H1 (cell line): ENCODE measurements around the gene DPYSL3. TPM values are rescaled to one million over a fixed set of nuclear protein-coding genes. Genes with fewer than 3 reads are reported as not detected.

Experiments
- CTCF ChIA-PET: fragments of 300-600 bp; sonication (Branson Sonifier 250); formaldehyde crosslinking; loops from one replicate; lab custom pipeline; 2021; ENCODE audit not compliant: partially characterized antibody; lab: Charles Lee
- POLR2A ChIA-PET: fragments of 300-600 bp; sonication (Branson Sonifier 250); formaldehyde crosslinking; loops from one replicate; lab custom pipeline; 2021; ENCODE audit warnings: inconsistent platforms; ENCODE audit not compliant: partially characterized antibody; lab: Charles Lee
- DNase-seq, 2 experiments: peaks; one replicate each; pipeline versions ENCODE4 v3.0.0 to v3.0.0-alpha.2; 2010 to 2022; ENCODE audit warnings: low spot score in 2 of 2, low read depth in 1 of 2, mixed read lengths in 1 of 2
- FAIRE-seq: peaks from 2 replicates; lab custom pipeline; 2011; peaks lifted over from hg19 to GRCh38; lab: Jason Lieb, UNC
- H2AFZ ChIP-seq: 2 replicates; pipeline ENCODE4 v1.8.1; 2012; ENCODE audit warnings: low read length, inconsistent platforms
- H2AK5ac ChIP-seq: 2 replicates; pipeline ENCODE4 v1.6.1; 2013; ENCODE audit warnings: low read depth, low read length
- H2BK120ac ChIP-seq: replicated peaks from 2 replicates; pipeline ENCODE3; 2013; ENCODE audit warnings: low read depth, low read length, inconsistent platforms
- H2BK12ac ChIP-seq: 2 replicates; pipeline ENCODE4 v1.6.1; 2013; ENCODE audit warnings: low read depth, low read length
- H2BK15ac ChIP-seq: 2 replicates; pipeline ENCODE4 v1.6.1; 2013; ENCODE audit warnings: low read length
- H2BK20ac ChIP-seq: 2 replicates; pipeline ENCODE4 v1.6.1; 2013; ENCODE audit warnings: low read length
- H2BK5ac ChIP-seq: 2 replicates; pipeline ENCODE4 v1.6.1; 2013; ENCODE audit warnings: low read depth, low read length
- H3K14ac ChIP-seq: 2 replicates; pipeline ENCODE4 v1.6.1; 2013; ENCODE audit warnings: inconsistent platforms; ENCODE audit not compliant: insufficient read length
- H3K18ac ChIP-seq: 2 replicates; pipeline ENCODE4 v1.6.1; 2013; ENCODE audit warnings: low read length; ENCODE audit errors: extremely low read depth
- H3K23ac ChIP-seq: 2 replicates; pipeline ENCODE4 v1.6.1; 2013; ENCODE audit warnings: inconsistent platforms; ENCODE audit not compliant: insufficient read length
- H3K23me2 ChIP-seq: 2 replicates; pipeline ENCODE4 v1.6.1; 2013; ENCODE audit warnings: low read depth, low read length
- H3K27ac ChIP-seq: 2 replicates; pipeline ENCODE4 v1.6.1; 2011; ENCODE audit warnings: low read depth, low read length, inconsistent platforms
- H3K27me3 ChIP-seq, 4 experiments: replicated peaks in 1 of 4; 1 replicate in 1 of 4; 2 replicates in 3 of 4; pipeline versions ENCODE4 v1.6.1 to v1.8.1; 2011 to 2013; ENCODE audit warnings: low read length in 3 of 4, mild to moderate bottlenecking in 3 of 4, inconsistent platforms in 2 of 4, mixed read lengths in 2 of 4, moderate library complexity in 1 of 4; ENCODE audit not compliant: control insufficient read depth in 3 of 4, insufficient read depth in 3 of 4; ENCODE audit errors: extremely low read depth in 1 of 4
- H3K36me3 ChIP-seq, 4 experiments: 2 replicates each; pipeline versions ENCODE4 v1.6.1 to v1.8.1; 2011 to 2013; ENCODE audit warnings: mild to moderate bottlenecking in 4 of 4, low read length in 3 of 4, moderate library complexity in 2 of 4, control low read depth in 1 of 4, inconsistent platforms in 1 of 4; ENCODE audit not compliant: insufficient read depth in 4 of 4, control insufficient read depth in 2 of 4
- H3K4ac ChIP-seq: replicated peaks from 2 replicates; pipeline ENCODE3; 2013; ENCODE audit warnings: low read length, low read depth, mixed read lengths, inconsistent platforms; ENCODE audit not compliant: insufficient read length
- H3K4me1 ChIP-seq, 4 experiments: replicated peaks in 1 of 4; 1 replicate in 1 of 4; 2 replicates in 3 of 4; pipeline versions ENCODE4 v1.6.1 to v1.8.1; 2011 to 2013; ENCODE audit warnings: low read length in 3 of 4, inconsistent platforms in 2 of 4, mixed read lengths in 1 of 4; ENCODE audit not compliant: insufficient read depth in 4 of 4, control insufficient read depth in 3 of 4
- H3K4me2 ChIP-seq, 2 experiments: 2 replicates each; pipeline versions ENCODE4 v1.6.1 to v1.8.1; 2011 to 2013; ENCODE audit warnings: low read depth in 2 of 2, low read length in 2 of 2, control low read depth in 1 of 2, inconsistent platforms in 1 of 2, mild to moderate bottlenecking in 1 of 2; ENCODE audit not compliant: insufficient read depth in 1 of 2
- H3K4me3 ChIP-seq, 4 experiments: fragments of 200-600, 300-600 bp in 1 of 4; sonication (generic), shearing (Covaris generic), sonication (Bioruptor Twin) in 1 of 4; 2 replicates each; pipeline versions ENCODE4 v1.5.1 to v1.8.1; 2011 to 2016; ENCODE audit warnings: low read length in 4 of 4, low read depth in 3 of 4, control low read depth in 2 of 4, inconsistent platforms in 2 of 4, mild to moderate bottlenecking in 2 of 4, mixed read lengths in 1 of 4, moderate library complexity in 1 of 4; ENCODE audit not compliant: insufficient read depth in 2 of 4; ENCODE audit errors: extremely low read depth in 1 of 4
- H3K56ac ChIP-seq: replicated peaks from 2 replicates; pipeline ENCODE3; 2013; ENCODE audit warnings: low read depth, mild to moderate bottlenecking, mixed read lengths, low read length, inconsistent platforms; ENCODE audit not compliant: insufficient read length
- H3K79me1 ChIP-seq: 2 replicates; pipeline ENCODE4 v1.6.1; 2013; ENCODE audit warnings: low read depth, low read length, control low read depth
- H3K79me2 ChIP-seq, 2 experiments: 2 replicates each; pipeline versions ENCODE4 v1.6.1 to v1.8.1; 2012 to 2013; ENCODE audit warnings: low read length in 2 of 2, mild to moderate bottlenecking in 2 of 2, inconsistent platforms in 1 of 2; ENCODE audit not compliant: insufficient read depth in 2 of 2, control insufficient read depth in 1 of 2
- H3K9ac ChIP-seq, 4 experiments: replicated peaks in 1 of 4; 1 replicate in 1 of 4; 2 replicates in 3 of 4; pipeline versions ENCODE4 v1.6.1 to v1.8.1; 2011 to 2013; ENCODE audit warnings: low read depth in 3 of 4, low read length in 3 of 4, control low read depth in 2 of 4, mild to moderate bottlenecking in 2 of 4, moderate library complexity in 2 of 4, inconsistent platforms in 1 of 4; ENCODE audit errors: extremely low read depth in 1 of 4
- H3K9me3 ChIP-seq, 2 experiments: 2 replicates each; pipeline versions ENCODE4 v1.6.1 to v1.8.1; 2012 to 2013; ENCODE audit warnings: mild to moderate bottlenecking in 2 of 2, moderate library complexity in 2 of 2, control low read depth in 1 of 2, inconsistent platforms in 1 of 2, low read depth in 1 of 2, low read length in 1 of 2, mixed read lengths in 1 of 2; ENCODE audit not compliant: insufficient read depth in 2 of 2
- H4K20me1 ChIP-seq, 2 experiments: replicated peaks in 1 of 2; 2 replicates each; pipeline versions ENCODE3 to v1.8.1; 2011 to 2013; ENCODE audit warnings: inconsistent platforms in 2 of 2, low read length in 2 of 2, mild to moderate bottlenecking in 1 of 2; ENCODE audit not compliant: insufficient read depth in 2 of 2, control insufficient read depth in 1 of 2
- H4K5ac ChIP-seq: 2 replicates; pipeline ENCODE4 v1.6.1; 2013; ENCODE audit warnings: low read length, low read depth, mixed read lengths, inconsistent platforms; ENCODE audit not compliant: insufficient read length
- H4K8ac ChIP-seq: 2 replicates; pipeline ENCODE4 v1.8.0; 2013; ENCODE audit warnings: mild to moderate bottlenecking, moderate library complexity, low read length, inconsistent platforms; ENCODE audit not compliant: insufficient read depth; ENCODE audit errors: extremely low read depth
- H4K91ac ChIP-seq: replicated peaks from 2 replicates; pipeline ENCODE3; 2013; ENCODE audit warnings: low read length, mixed read lengths, inconsistent platforms; ENCODE audit not compliant: insufficient read length
- CBX8 ChIP-seq: fragments of 300-800, 300-1000 bp; sonication (generic); IDR thresholded peaks from 2 replicates; pipeline ENCODE4 v1.7.1; 2016; ENCODE audit warnings: low read depth, low read length, borderline replicate concordance
- CHD1 ChIP-seq: IDR thresholded peaks from 2 replicates; pipeline ENCODE4 v1.6.1; 2012; ENCODE audit warnings: low read depth, low read length, improper control_type of control experiment
- CREB1 ChIP-seq: IDR thresholded peaks from 2 replicates; pipeline ENCODE4 v1.6.1; 2012; ENCODE audit warnings: inconsistent platforms
- CTBP2 ChIP-seq: IDR thresholded peaks from 2 replicates; pipeline ENCODE4 v1.7.0; 2011; ENCODE audit warnings: borderline replicate concordance, mild to moderate bottlenecking, moderate library complexity, mixed read lengths, low read length; ENCODE audit not compliant: insufficient read depth, insufficient read length
- CTCF ChIP-seq, 3 experiments: IDR thresholded peaks; 1 replicate in 2 of 3; 2 replicates in 1 of 3; pipeline versions ENCODE4 v1.5.1 to v1.6.1; 2011; ENCODE audit warnings: low read length in 3 of 3, mild to moderate bottlenecking in 3 of 3, inconsistent platforms in 2 of 3, low read depth in 1 of 3, moderate library complexity in 1 of 3; ENCODE audit not compliant: insufficient read depth in 1 of 3; ENCODE audit errors: control extremely low read depth in 1 of 3
- FOSL1 ChIP-seq: IDR thresholded peaks from 2 replicates; pipeline ENCODE4 v1.6.1; 2011; ENCODE audit warnings: mild to moderate bottlenecking, low read depth, low read length, moderate library complexity; ENCODE audit not compliant: insufficient read depth
- HDAC6 ChIP-seq: IDR thresholded peaks from one replicate; pipeline ENCODE4 v1.7.1; 2012; ENCODE audit warnings: low read depth, mild to moderate bottlenecking, inconsistent platforms, low read length, moderate library complexity
- NRF1 ChIP-seq: IDR thresholded peaks from 2 replicates; pipeline ENCODE4 v1.6.1; 2011; ENCODE audit warnings: mild to moderate bottlenecking, low read depth, low read length, improper control_type of control experiment
- POLR2AphosphoS5 ChIP-seq: IDR thresholded peaks from 2 replicates; pipeline ENCODE4 v1.6.1; 2011; ENCODE audit warnings: low read depth, low read length
- SIX5 ChIP-seq: IDR thresholded peaks from 2 replicates; pipeline ENCODE4 v1.6.1; 2011; ENCODE audit warnings: mild to moderate bottlenecking, low read depth, low read length
- SP4 ChIP-seq: IDR thresholded peaks from 2 replicates; pipeline ENCODE4 v1.6.1; 2012; ENCODE audit warnings: low read length, inconsistent platforms
- TAF7 ChIP-seq: optimal IDR thresholded peaks from 2 replicates; pipeline ENCODE3; 2011; ENCODE audit warnings: low read depth, mild to moderate bottlenecking, inconsistent platforms, low read length, moderate library complexity, borderline replicate concordance
- TEAD4 ChIP-seq: IDR thresholded peaks from 2 replicates; pipeline ENCODE4 v1.6.1; 2012; ENCODE audit warnings: low read depth, low read length, inconsistent platforms, mixed read lengths
- WGBS, 2 experiments: shearing (Covaris generic) in 1 of 2; methylation state at CpG; one replicate each; pipeline versions ENCODE4 v1.1.6 to v1.1.7; 2013 to 2015; ENCODE audit warnings: low lambda C conversion rate in 2 of 2, mixed read lengths in 2 of 2, inconsistent platforms in 1 of 2, low coverage in 1 of 2, missing lambda C conversion rate in 1 of 2; ENCODE audit not compliant: insufficient replicate concordance in 2 of 2, insufficient coverage in 1 of 2, insufficient read length in 1 of 2; ENCODE audit errors: extremely low coverage in 1 of 2, missing lambda C conversion rate in 1 of 2; 5-methylcytosine and 5-hydroxymethylcytosine counted together
- polyA plus RNA-seq, 7 experiments: library from polyadenylated mRNA; depleted of rRNA in 3 of 7; stranded (reverse) in 5 of 7; unstranded in 2 of 7; fragments of >200 nt in 5 of 7; fragments of 200-250 nt in 2 of 7; gene quantifications; 1 replicate in 5 of 7; 2 replicates in 1 of 7; 4 replicates in 1 of 7; pipeline versions ENCODE4 v1.2.1 to v1.2.3, GENCODE V29; 2011 to 2013; ENCODE audit warnings: missing spikeins in 2 of 7, mixed read lengths in 2 of 7
- total RNA-seq: library from RNA; stranded (reverse); fragmentation: NEBNext Ultra II Directional; extraction: Animal tissue kit (Norgen Biotek cat#: 25700); gene quantifications from 2 replicates; pipeline ENCODE4 v1.2.1, GENCODE V29; 2021

The DPYSL3 gene
- total and polyA plus RNA-seq, 2 of the 8 experiments (the other 6 are each of a cell fraction or from before 2014, with no cell fraction given), result 268 to 387 TPM

- no peaks in the 10 kb centered on the region for H3K9me3 ChIP-seq
- no peaks in the 10 kb centered on the region for H3K79me1 ChIP-seq
- H3K4me2 ChIP-seq, result no peak overlapping the region
- H2BK20ac ChIP-seq, result no peak overlapping the region
- no peaks in the 10 kb centered on the region for H3K27me3 ChIP-seq
- no peak overlapping the region for H2AK5ac ChIP-seq
- no peak overlapping the region for H3K23ac ChIP-seq
- no peaks in the 10 kb centered on the region; the same call in 1 of the 2 replicates for H3K23me2 ChIP-seq
- H3K18ac ChIP-seq, result no peak overlapping the region
- FAIRE-seq (no peak), DNase-seq (no peak)
- H3K9ac ChIP-seq, result no peak overlapping the region
- no peak overlapping the region for H4K5ac ChIP-seq
- H2BK120ac ChIP-seq, result no peak overlapping the region
- no peak overlapping the region for H2AFZ ChIP-seq
- peaks cover 55 to 95% (median 80%) of the 10 kb centered on the region in 4 experiments for H3K36me3 ChIP-seq
- no peaks in the 10 kb centered on the region for H3K79me2 ChIP-seq
- POLR2A ChIA-PET, result no interaction called here
- H3K56ac ChIP-seq, result no peak overlapping the region
- H3K14ac ChIP-seq, result no peak overlapping the region
- no peak overlapping the region for H3K27ac ChIP-seq
- H2BK5ac ChIP-seq, result no peak overlapping the region
- H2BK15ac ChIP-seq, result no peak overlapping the region
- H4K8ac ChIP-seq, result no peak overlapping the region
- no peak overlapping the region for H3K4me3 ChIP-seq
- no peak overlapping the region for H4K91ac ChIP-seq
- CTCF ChIA-PET, result interaction anchor here (1.3 to 2.7 kb wide), 6 partner anchors 10 to 175 kb away, joined by 3 to 18 read pairs (median 6); no protein-coding TSS in a partner anchor
- H4K20me1 ChIP-seq, result peaks cover 4 to 9% of the 10 kb centered on the region in 2 experiments
- WGBS, 2 experiments, result 93% methylated on average over 9 of the region's 9 CpGs; no CpG with 5 or more reads in 1 of the 2 experiments
- no peaks in the 10 kb centered on the region for H3K4me1 ChIP-seq
- H3K4ac ChIP-seq, result no peak overlapping the region
- H2BK12ac ChIP-seq, result no peak overlapping the region
- no peak for TF ChIP-seq SIX5
- TF ChIP-seq NRF1, result no peak
- no peak for TF ChIP-seq TAF7
- TF ChIP-seq TEAD4, result no peak
- TF ChIP-seq HDAC6, result no peak
- no peak for TF ChIP-seq CREB1
- no peak for TF ChIP-seq FOSL1
- TF ChIP-seq CTBP2, result no peak
- no peak for TF ChIP-seq CTCF (IDR thresholded peaks at IDR 0.05; ENCODE audit: control extremely low read depth in 1 of 3, insufficient read depth in 1 of 3, low read depth in 1 of 3, low read length in 3 of 3)
- no peak for TF ChIP-seq CHD1
- TF ChIP-seq SP4, result no peak
- no peak for TF ChIP-seq CBX8
- TF ChIP-seq POLR2AphosphoS5, result no peak
These were observed 111.0 kb downstream of the DPYSL3 start for GRCh38 chr5:147398860-147399259.
